HG02642 (cell line): ENCODE data around the gene CERK.

Experiments used
- ATAC-seq: cut with Tn5 transposase; IDR thresholded peaks from one replicate; pipeline ENCODE4 v1.9.1; 2021; ENCODE audit warnings: mild to moderate bottlenecking; ENCODE audit not compliant: unreplicated experiment, poor library complexity

CERK gene

GRCh38 chr22:46666577-46667244 is 71.3 kb downstream of the CERK start:
- ATAC-seq: no peak

GRCh38 chr22:46665751-46666280 is 72.2 kb downstream of the CERK start:
- ATAC-seq: no peak

GRCh38 chr22:46665151-46665695 is 72.8 kb downstream of the CERK start:
- ATAC-seq: no peak

GRCh38 chr22:46664301-46664855 is 73.7 kb downstream of the CERK start:
- no peak for ATAC-seq

GRCh38 chr22:46663436-46664100 is 74.5 kb downstream of the CERK start:
- ATAC-seq: no peak

- no peak for ATAC-seq
Measured at GRCh38 chr22:46663001-46663400, 75.1 kb downstream of the CERK start.

GRCh38 chr22:46662226-46662625 is 75.8 kb downstream of the CERK start:
- ATAC-seq: no peak

GRCh38 chr22:46661221-46661851 is 76.7 kb downstream of the CERK start:
- ATAC-seq: no peak

GRCh38 chr22:46660604-46661201 is 77.3 kb downstream of the CERK start:
- no peak for ATAC-seq

GRCh38 chr22:46659791-46660186 is 78.3 kb downstream of the CERK start:
- ATAC-seq: no peak

- ATAC-seq: no peak
Measured at GRCh38 chr22:46659059-46659790, 78.8 kb downstream of the CERK start.

GRCh38 chr22:46657996-46658947 is 79.8 kb downstream of the CERK start:
- ATAC-seq: no peak

- no peak for ATAC-seq
Measured at GRCh38 chr22:46657655-46657953, 80.4 kb downstream of the CERK start.

- no peak for ATAC-seq
Measured at GRCh38 chr22:46656856-46657654, 81.0 kb downstream of the CERK start.

- no peak for ATAC-seq
Measured at GRCh38 chr22:46655861-46656608, 82.0 kb downstream of the CERK start.

- ATAC-seq: no peak
Measured at GRCh38 chr22:46654927-46655595, 83.0 kb downstream of the CERK start.

GRCh38 chr22:46654426-46654825 is 83.6 kb downstream of the CERK start:
- no peak for ATAC-seq
